Measurements from ENCODE around the gene TMEM170A. TPM values are rescaled to one million over a fixed set of nuclear protein-coding genes. Genes with fewer than 3 reads are reported as not detected.

TMEM170A gene
- total RNA-seq, 1 experiment from 2014 or later: 34.5 TPM

DNA sequence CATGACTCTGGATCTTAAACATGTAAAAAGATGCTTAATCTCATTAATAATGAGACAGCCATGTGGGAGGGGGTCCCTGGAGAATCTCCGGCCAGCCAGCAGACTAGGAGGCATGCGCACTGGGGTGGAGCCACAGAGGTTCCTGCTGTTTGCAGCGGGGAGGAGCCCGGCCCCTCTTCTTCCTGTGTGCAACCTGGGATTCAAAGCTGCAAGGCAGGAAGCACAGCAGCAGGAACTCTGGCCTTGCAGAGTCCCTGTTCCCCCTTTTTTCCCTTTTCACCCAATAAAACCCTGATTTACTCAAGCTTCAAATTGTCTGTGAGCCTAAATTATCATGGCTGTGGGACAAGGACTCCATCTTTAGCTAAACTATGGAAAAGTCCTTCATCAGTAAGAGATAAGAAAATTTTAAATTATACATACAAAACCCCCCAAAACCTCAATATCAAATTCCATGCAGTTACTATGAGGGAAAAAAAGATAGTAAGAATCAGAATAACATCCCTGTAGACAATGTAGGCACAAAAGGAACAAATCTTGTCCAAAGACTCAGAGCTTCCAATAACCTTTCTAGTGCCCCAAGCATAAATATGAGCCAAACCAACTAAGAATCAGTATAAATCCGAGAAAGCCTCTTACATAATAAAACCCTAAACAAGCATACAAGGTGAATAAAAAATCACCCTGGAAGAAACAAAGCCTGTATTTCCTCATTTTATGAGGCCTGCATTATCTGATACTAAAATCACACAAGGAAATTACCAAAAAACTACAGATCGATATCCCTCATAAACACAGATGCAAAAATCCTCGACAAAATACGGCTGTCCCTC, 43.3 kb downstream of the TMEM170A start:
- intact Hi-C loops (cut with micrococcal nuclease): no loop called here
- H3K27me3 ChIP-seq (ENCODE audit: insufficient read depth, low read length): no peaks in the 10 kb centered on the region
- no peak overlapping the region for H3K9ac ChIP-seq (ENCODE audit: low read length)
- H3K27ac ChIP-seq (ENCODE audit: low read depth, low read length): no peak overlapping the region
- no peak overlapping the region for H3K4me3 ChIP-seq (replicated peaks in 1 of 2; ENCODE audit: low read depth in 1 of 2, low read length in 2 of 2)
- BruUV-seq (replicated peaks): no TSS peak
- H3K79me2 ChIP-seq (ENCODE audit: insufficient read depth, low read length): peaks cover 86% of the 10 kb centered on the region
- no peaks in the 10 kb centered on the region for H3K9me3 ChIP-seq (ENCODE audit: control insufficient read depth in 1 of 2, insufficient read depth in 1 of 2, low read depth in 1 of 2, low read length in 2 of 2)
- no peak overlapping the region for H3K4me2 ChIP-seq (ENCODE audit: low read length)
- ChIA-PET CTCF (interaction anchor here (0.6 to 1.2 kb wide), 3 partner anchors 44 to 187 kb away, joined by 3 to 5 read pairs (median 3); no protein-coding TSS in a partner anchor), RAD21 (ENCODE audit: low non-redundant PET in 1 of 2, low total read pairs in 2 of 2, uncharacterized antibody in 2 of 2, unreplicated experiment in 2 of 2) (no interaction called here), POLR2A (no interaction called here)
- no peaks in the 10 kb centered on the region for H3K9me2 ChIP-seq (ENCODE audit: insufficient read depth)
- TF ChIP-seq ZNF274 (IDR thresholded peaks at IDR 0.05; ENCODE audit: low read depth, low read length): no peak
- TF ChIP-seq, protein P1, sequence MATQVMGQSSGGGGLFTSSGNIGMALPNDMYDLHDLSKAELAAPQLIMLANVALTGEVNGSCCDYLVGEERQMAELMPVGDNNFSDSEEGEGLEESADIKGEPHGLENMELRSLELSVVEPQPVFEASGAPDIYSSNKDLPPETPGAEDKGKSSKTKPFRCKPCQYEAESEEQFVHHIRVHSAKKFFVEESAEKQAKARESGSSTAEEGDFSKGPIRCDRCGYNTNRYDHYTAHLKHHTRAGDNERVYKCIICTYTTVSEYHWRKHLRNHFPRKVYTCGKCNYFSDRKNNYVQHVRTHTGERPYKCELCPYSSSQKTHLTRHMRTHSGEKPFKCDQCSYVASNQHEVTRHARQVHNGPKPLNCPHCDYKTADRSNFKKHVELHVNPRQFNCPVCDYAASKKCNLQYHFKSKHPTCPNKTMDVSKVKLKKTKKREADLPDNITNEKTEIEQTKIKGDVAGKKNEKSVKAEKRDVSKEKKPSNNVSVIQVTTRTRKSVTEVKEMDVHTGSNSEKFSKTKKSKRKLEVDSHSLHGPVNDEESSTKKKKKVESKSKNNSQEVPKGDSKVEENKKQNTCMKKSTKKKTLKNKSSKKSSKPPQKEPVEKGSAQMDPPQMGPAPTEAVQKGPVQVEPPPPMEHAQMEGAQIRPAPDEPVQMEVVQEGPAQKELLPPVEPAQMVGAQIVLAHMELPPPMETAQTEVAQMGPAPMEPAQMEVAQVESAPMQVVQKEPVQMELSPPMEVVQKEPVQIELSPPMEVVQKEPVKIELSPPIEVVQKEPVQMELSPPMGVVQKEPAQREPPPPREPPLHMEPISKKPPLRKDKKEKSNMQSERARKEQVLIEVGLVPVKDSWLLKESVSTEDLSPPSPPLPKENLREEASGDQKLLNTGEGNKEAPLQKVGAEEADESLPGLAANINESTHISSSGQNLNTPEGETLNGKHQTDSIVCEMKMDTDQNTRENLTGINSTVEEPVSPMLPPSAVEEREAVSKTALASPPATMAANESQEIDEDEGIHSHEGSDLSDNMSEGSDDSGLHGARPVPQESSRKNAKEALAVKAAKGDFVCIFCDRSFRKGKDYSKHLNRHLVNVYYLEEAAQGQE (IDR thresholded peaks at IDR 0.05; ENCODE audit: low read depth): no peak
- TF ChIP-seq YY1 (IDR thresholded peaks at IDR 0.05; ENCODE audit: extremely low read depth, insufficient replicate concordance, low read depth, low read length): no peak
- no peak for TF ChIP-seq SRF (IDR thresholded peaks at IDR 0.05; ENCODE audit: low read depth)
- TF ChIP-seq ZBTB33 (IDR thresholded peaks at IDR 0.05; ENCODE audit: extremely low read depth, insufficient replicate concordance, low read length): no peak
- TF ChIP-seq ELF1 (IDR thresholded peaks at IDR 0.05; ENCODE audit: borderline replicate concordance, low read depth): no peak
- TF ChIP-seq FOSL1 (IDR thresholded peaks at IDR 0.05; ENCODE audit: low read depth): no peak
- TF ChIP-seq, protein P2, sequence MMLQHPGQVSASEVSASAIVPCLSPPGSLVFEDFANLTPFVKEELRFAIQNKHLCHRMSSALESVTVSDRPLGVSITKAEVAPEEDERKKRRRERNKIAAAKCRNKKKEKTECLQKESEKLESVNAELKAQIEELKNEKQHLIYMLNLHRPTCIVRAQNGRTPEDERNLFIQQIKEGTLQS (IDR thresholded peaks at IDR 0.05): no peak
- no peak for TF ChIP-seq EGR1 (IDR thresholded peaks at IDR 0.05; ENCODE audit: low read depth)
- no peak for ATAC-seq
- no peak for DNase-seq (ENCODE audit: low read depth, low spot score)
- H3K4me1 ChIP-seq (ENCODE audit: control insufficient read depth in 1 of 2, insufficient read depth in 2 of 2, low read length in 2 of 2): peaks cover 0 to 3% of the 10 kb centered on the region in 2 experiments; a peak in 2 of 4 replicates
- H4K20me1 ChIP-seq (ENCODE audit: insufficient read depth): no peaks in the 10 kb centered on the region
- no peaks in the 10 kb centered on the region for H3K36me3 ChIP-seq (ENCODE audit: control insufficient read depth in 1 of 2, insufficient read depth in 2 of 2, low read length in 2 of 2)
- no peak overlapping the region for H2AFZ ChIP-seq (ENCODE audit: low read depth, low read length, poor library complexity, severe bottlenecking)

All from HCT116 (cell line).